ENCODE measurements around the gene ARHGEF7.
A peak's percentile ranks its signal among the peaks of the same experiment; 100 is the strongest.

ARHGEF7 gene

GRCh38 chr13:111216166-111216960 lies 101.3 kb downstream of the ARHGEF7 start:
- peaks cover 57% of the 10 kb centered on the region for H3K4me1 ChIP-seq (ENCODE audit: control insufficient read depth, insufficient read depth, low read length)
- DNase-seq (ENCODE audit: low read depth): no peak
- H3K27me3 ChIP-seq (replicated peaks; ENCODE audit: control insufficient read depth, insufficient read depth, low read length): no peaks in the 10 kb centered on the region
- no peak overlapping the region for H3K4me3 ChIP-seq (ENCODE audit: low read length)
- no peaks in the 10 kb centered on the region for H3K9me3 ChIP-seq (ENCODE audit: control insufficient read depth, low read length)
- H3K9ac ChIP-seq (ENCODE audit: low read length): no peak overlapping the region
- peaks cover 3% of the 10 kb centered on the region for H3K36me3 ChIP-seq (ENCODE audit: control insufficient read depth, insufficient read depth, low read length, severe bottlenecking)

DNA sequence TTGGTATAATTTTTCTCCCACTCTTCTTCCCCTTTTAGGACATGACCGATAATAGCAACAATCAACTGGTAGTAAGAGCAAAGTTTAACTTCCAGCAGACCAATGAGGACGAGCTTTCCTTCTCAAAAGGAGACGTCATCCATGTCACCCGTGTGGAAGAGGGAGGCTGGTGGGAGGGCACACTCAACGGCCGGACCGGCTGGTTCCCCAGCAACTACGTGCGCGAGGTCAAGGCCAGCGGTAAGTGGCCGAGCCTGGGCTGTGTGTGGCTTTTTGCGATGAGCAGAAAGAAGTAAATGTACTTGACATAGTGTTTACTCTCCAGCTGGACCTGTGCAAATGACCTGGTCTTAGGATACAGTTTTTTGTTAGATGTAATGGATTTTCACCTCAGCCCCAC lies 102.5 kb downstream of the ARHGEF7 start:
- Histone ChIP-seq H3K4me3 (ENCODE audit: low read length) (no peak overlapping the region), H3K9ac (ENCODE audit: low read length) (no peak overlapping the region), H3K4me1 (ENCODE audit: control insufficient read depth, insufficient read depth, low read length) (peaks cover 45% of the 10 kb centered on the region), H3K9me3 (ENCODE audit: control insufficient read depth, low read length) (no peaks in the 10 kb centered on the region), H3K36me3 (ENCODE audit: control insufficient read depth, insufficient read depth, low read length, severe bottlenecking) (peaks cover 3% of the 10 kb centered on the region), H3K27me3 (replicated peaks; ENCODE audit: control insufficient read depth, insufficient read depth, low read length) (no peaks in the 10 kb centered on the region)
- DNase-seq (ENCODE audit: low read depth): no peak

- peaks cover 3% of the 10 kb centered on the region for H3K36me3 ChIP-seq (ENCODE audit: control insufficient read depth, insufficient read depth, low read length, severe bottlenecking)
- peak overlapping the region; percentile 39 for H3K4me3 ChIP-seq (ENCODE audit: low read length)
- peak overlapping the region; percentile 65 for H3K9ac ChIP-seq (ENCODE audit: low read length)
- H3K9me3 ChIP-seq (ENCODE audit: control insufficient read depth, low read length): no peaks in the 10 kb centered on the region
- H3K27me3 ChIP-seq (replicated peaks; ENCODE audit: control insufficient read depth, insufficient read depth, low read length): no peaks in the 10 kb centered on the region
- DNase-seq (ENCODE audit: low read depth): peak; percentile 65
- peaks cover 37% of the 10 kb centered on the region for H3K4me1 ChIP-seq (ENCODE audit: control insufficient read depth, insufficient read depth, low read length)
These were observed 104.2 kb downstream of the ARHGEF7 start for GRCh38 chr13:111219280-111219679.

DNA sequence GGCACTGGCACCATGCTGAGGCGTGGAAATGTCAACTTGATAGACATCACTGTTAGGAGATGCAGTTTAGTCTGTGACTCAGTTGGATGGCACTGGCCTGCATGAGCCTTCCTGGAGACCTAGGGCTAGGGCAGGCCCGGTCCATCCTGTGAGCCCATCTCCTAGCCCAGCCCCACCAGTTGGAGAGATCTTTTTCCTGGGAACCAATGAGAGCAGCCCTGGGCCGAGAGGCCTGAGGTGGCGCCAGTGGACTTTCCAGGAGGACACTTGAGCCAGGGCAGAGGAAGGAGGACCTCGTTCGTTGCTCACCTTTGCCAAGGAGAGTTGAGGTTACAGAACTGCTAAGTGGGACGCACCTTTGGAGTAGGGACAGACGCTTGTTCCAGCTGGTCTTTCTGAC lies 104.8 kb downstream of the ARHGEF7 start:
- Histone ChIP-seq H3K9ac (ENCODE audit: low read length) (peak overlapping the region; percentile 25), H3K4me1 (ENCODE audit: control insufficient read depth, insufficient read depth, low read length) (peaks cover 35% of the 10 kb centered on the region), H3K9me3 (ENCODE audit: control insufficient read depth, low read length) (no peaks in the 10 kb centered on the region), H3K36me3 (ENCODE audit: control insufficient read depth, insufficient read depth, low read length, severe bottlenecking) (peaks cover 3% of the 10 kb centered on the region), H3K4me3 (ENCODE audit: low read length) (no peak overlapping the region), H3K27me3 (replicated peaks; ENCODE audit: control insufficient read depth, insufficient read depth, low read length) (no peaks in the 10 kb centered on the region)
- no peak for DNase-seq (ENCODE audit: low read depth)

GRCh38 chr13:111225166-111225565 lies 110.1 kb downstream of the ARHGEF7 start:
- no peak for DNase-seq (ENCODE audit: low read depth)
- no peaks in the 10 kb centered on the region for H3K9me3 ChIP-seq (ENCODE audit: control insufficient read depth, low read length)
- H3K4me3 ChIP-seq (ENCODE audit: low read length): no peak overlapping the region
- no peak overlapping the region for H3K9ac ChIP-seq (ENCODE audit: low read length)
- H3K36me3 ChIP-seq (ENCODE audit: control insufficient read depth, insufficient read depth, low read length, severe bottlenecking): peaks cover 28% of the 10 kb centered on the region
- H3K27me3 ChIP-seq (replicated peaks; ENCODE audit: control insufficient read depth, insufficient read depth, low read length): no peaks in the 10 kb centered on the region
- H3K4me1 ChIP-seq (ENCODE audit: control insufficient read depth, insufficient read depth, low read length): peaks cover 1% of the 10 kb centered on the region

- no peak for DNase-seq (ENCODE audit: low read depth)
- H3K27me3 ChIP-seq (replicated peaks; ENCODE audit: control insufficient read depth, insufficient read depth, low read length): no peaks in the 10 kb centered on the region
These were observed 110.9 kb downstream of the ARHGEF7 start for GRCh38 chr13:111225810-111226546.

GRCh38 chr13:111227405-111227804 lies 112.3 kb downstream of the ARHGEF7 start:
- Histone ChIP-seq H3K9ac (ENCODE audit: low read length) (no peak overlapping the region), H3K36me3 (ENCODE audit: control insufficient read depth, insufficient read depth, low read length, severe bottlenecking) (peaks cover 25% of the 10 kb centered on the region), H3K4me1 (ENCODE audit: control insufficient read depth, insufficient read depth, low read length) (no peaks in the 10 kb centered on the region), H3K27me3 (replicated peaks; ENCODE audit: control insufficient read depth, insufficient read depth, low read length) (no peaks in the 10 kb centered on the region), H3K9me3 (ENCODE audit: control insufficient read depth, low read length) (no peaks in the 10 kb centered on the region), H3K4me3 (ENCODE audit: low read length) (no peak overlapping the region)
- DNase-seq (ENCODE audit: low read depth): peak; percentile 33

More at GRCh38 chr13:111225810-111226546, 110.9 kb downstream of the ARHGEF7 start:
- Histone ChIP-seq H3K4me1 (ENCODE audit: control insufficient read depth, insufficient read depth, low read length) (no peaks in the 10 kb centered on the region), H3K36me3 (ENCODE audit: control insufficient read depth, insufficient read depth, low read length, severe bottlenecking) (peaks cover 25% of the 10 kb centered on the region), H3K9me3 (ENCODE audit: control insufficient read depth, low read length) (no peaks in the 10 kb centered on the region), H3K4me3 (ENCODE audit: low read length) (no peak overlapping the region), H3K9ac (ENCODE audit: low read length) (no peak overlapping the region)

- DNase-seq (ENCODE audit: low read depth): no peak
- Histone ChIP-seq H3K4me1 (ENCODE audit: control insufficient read depth, insufficient read depth, low read length) (peaks cover 8% of the 10 kb centered on the region), H3K9ac (ENCODE audit: low read length) (no peak overlapping the region), H3K4me3 (ENCODE audit: low read length) (no peak overlapping the region), H3K9me3 (ENCODE audit: control insufficient read depth, low read length) (no peaks in the 10 kb centered on the region), H3K27me3 (replicated peaks; ENCODE audit: control insufficient read depth, insufficient read depth, low read length) (no peaks in the 10 kb centered on the region), H3K36me3 (ENCODE audit: control insufficient read depth, insufficient read depth, low read length, severe bottlenecking) (peaks cover 25% of the 10 kb centered on the region)
These were observed 113.4 kb downstream of the ARHGEF7 start for GRCh38 chr13:111228262-111229144.

DNA sequence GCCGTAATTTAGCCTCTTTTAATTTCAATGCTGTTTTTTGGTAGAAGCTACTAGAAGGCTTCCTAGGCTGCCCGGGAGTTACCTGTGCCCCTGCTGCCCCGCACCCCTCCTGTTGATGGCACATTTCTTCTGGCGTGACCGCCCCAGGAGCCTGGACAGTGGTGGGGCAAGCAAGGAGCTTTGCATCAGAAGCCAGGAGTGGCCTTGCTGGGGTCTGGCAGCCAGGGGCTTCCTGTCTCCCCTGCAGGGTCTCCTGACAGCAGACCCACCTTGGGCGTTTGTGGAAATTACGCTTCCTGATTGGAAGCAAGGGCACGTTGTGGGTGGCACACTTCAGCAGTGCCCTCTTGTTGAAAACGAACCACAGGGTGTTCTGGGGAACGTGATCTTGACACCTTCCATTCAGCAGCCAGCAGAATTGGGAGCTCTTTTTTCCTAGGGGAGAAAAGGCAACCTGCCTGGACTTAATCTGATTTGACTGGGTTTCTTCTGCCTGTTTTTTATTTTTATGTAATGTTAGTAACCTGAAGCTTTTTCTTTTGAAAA lies 115.3 kb downstream of the ARHGEF7 start:
- Histone ChIP-seq H3K4me3 (ENCODE audit: low read length) (no peak overlapping the region), H3K4me1 (ENCODE audit: control insufficient read depth, insufficient read depth, low read length) (peaks cover 8% of the 10 kb centered on the region), H3K36me3 (ENCODE audit: control insufficient read depth, insufficient read depth, low read length, severe bottlenecking) (peaks cover 42% of the 10 kb centered on the region), H3K9me3 (ENCODE audit: control insufficient read depth, low read length) (no peaks in the 10 kb centered on the region), H3K9ac (ENCODE audit: low read length) (no peak overlapping the region), H3K27me3 (replicated peaks; ENCODE audit: control insufficient read depth, insufficient read depth, low read length) (no peaks in the 10 kb centered on the region)
- DNase-seq (ENCODE audit: low read depth): no peak

DNA sequence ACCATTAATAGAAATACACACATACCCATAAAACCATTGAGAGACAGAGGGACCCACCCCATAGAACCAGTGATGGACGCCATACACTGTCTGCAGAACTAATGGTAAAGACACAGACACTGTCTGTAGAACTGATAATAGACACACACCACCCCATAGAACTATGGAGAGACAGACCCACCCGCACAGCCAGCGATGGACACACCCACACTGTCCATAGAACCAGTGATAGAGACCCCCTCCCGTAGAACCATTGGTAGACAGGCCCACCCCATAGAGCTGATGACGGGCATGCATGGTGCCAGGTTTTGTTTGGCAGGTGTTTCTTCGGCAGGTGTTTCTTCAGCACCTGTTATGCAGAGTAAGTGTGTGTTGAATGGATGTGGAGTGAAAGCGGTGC lies 117.1 kb downstream of the ARHGEF7 start:
- Histone ChIP-seq H3K9ac (ENCODE audit: low read length) (no peak overlapping the region), H3K4me3 (ENCODE audit: low read length) (no peak overlapping the region), H3K9me3 (ENCODE audit: control insufficient read depth, low read length) (no peaks in the 10 kb centered on the region), H3K27me3 (replicated peaks; ENCODE audit: control insufficient read depth, insufficient read depth, low read length) (no peaks in the 10 kb centered on the region), H3K36me3 (ENCODE audit: control insufficient read depth, insufficient read depth, low read length, severe bottlenecking) (peaks cover 48% of the 10 kb centered on the region), H3K4me1 (ENCODE audit: control insufficient read depth, insufficient read depth, low read length) (peaks cover 8% of the 10 kb centered on the region)
- no peak for DNase-seq (ENCODE audit: low read depth)

All from adipocyte (in vitro differentiated cells).